ENCODE results near the gene RBM10.

RBM10 gene

DNA sequence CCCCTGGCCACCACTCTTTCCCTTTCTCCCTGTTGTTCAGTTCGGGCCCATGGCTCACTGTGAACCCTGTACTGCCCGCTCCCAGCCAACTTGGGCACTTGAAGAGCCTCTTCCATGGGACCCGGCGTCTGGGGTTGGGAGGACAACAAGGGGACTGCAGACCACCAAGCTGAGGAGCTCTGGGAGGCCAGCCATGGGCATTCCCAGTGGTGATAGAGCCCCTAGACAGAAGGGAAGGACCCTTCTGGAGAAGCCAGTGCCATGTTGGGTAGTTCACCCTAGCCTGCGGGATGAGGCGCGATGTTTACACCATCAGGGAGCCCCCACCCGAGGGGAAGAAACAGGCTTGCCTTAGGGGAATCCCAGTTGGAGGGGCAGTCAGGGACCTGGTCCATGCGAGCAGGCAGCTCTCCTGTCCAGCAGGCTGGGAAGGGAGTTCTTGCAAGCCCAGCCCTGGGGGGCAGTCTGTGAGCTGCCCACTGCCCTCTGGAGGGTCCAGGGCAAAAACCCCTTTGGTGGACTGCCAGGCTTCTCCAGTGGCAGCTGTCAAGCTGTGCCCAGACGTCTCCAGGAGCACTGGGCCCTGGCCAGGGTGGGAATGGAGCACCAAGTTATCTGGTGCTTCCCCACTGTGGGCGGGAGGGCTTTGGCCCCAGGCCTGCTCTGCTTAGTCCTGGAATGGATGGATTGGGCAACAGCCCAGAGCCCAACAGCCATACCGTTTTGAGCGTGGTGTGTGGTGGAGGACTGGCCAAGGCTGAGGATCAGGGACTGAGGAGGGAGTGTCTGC, 24.9 kb downstream of the RBM10 start:
- DNase-seq (ENCODE audit: low read depth) = peak; percentile 75
- TF ChIP-seq, protein P1, sequence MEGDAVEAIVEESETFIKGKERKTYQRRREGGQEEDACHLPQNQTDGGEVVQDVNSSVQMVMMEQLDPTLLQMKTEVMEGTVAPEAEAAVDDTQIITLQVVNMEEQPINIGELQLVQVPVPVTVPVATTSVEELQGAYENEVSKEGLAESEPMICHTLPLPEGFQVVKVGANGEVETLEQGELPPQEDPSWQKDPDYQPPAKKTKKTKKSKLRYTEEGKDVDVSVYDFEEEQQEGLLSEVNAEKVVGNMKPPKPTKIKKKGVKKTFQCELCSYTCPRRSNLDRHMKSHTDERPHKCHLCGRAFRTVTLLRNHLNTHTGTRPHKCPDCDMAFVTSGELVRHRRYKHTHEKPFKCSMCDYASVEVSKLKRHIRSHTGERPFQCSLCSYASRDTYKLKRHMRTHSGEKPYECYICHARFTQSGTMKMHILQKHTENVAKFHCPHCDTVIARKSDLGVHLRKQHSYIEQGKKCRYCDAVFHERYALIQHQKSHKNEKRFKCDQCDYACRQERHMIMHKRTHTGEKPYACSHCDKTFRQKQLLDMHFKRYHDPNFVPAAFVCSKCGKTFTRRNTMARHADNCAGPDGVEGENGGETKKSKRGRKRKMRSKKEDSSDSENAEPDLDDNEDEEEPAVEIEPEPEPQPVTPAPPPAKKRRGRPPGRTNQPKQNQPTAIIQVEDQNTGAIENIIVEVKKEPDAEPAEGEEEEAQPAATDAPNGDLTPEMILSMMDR (IDR thresholded peaks at IDR 0.05; ENCODE audit: low read length, missing control alignments) = no peak
- no peak overlapping the region for H3K4me3 ChIP-seq (replicated peaks; ENCODE audit: low read depth, low read length)

DNA sequence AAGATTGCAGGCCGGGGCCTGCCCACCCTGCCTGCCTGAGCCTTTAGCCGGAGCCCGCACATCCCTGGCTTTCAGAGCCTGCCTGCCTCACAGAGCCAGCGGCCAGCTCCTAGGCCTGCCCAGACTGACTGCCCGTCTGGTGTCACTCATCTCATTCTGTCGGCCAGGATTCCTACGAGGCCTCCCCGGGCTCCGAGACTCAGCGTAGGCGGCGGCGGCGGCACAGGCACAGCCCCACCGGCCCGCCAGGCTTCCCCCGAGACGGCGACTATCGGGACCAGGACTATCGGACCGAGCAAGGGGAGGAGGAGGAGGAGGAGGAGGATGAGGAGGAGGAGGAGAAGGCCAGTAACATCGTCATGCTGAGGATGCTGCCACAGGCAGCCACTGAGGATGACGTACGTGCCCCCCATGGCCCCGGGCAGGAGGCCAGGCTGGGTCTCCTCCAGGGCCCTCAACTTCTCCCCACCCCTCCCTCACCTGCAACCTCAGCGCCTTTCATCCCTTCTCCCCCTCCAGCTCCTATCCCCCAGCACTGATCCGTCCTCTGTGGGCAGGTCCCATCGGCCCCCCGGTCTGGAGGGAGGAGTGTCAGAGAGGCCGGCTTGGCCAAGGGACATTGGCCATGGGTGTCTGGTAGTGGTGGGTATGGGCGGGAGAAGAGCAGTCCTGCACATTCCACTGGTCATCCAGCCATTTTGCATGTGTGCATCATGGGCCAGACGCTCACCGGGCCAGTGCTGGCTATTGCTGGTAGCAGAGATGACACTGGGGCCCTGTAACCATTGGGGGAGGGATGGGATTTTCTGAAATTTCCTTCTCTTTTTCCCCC, 26.1 kb downstream of the RBM10 start:
- TF ChIP-seq, protein P1 (IDR thresholded peaks at IDR 0.05; ENCODE audit: low read length, missing control alignments) = no peak
- no peak for DNase-seq (ENCODE audit: low read depth)
- H3K4me3 ChIP-seq (replicated peaks; ENCODE audit: low read depth, low read length) = no peak overlapping the region

DNA sequence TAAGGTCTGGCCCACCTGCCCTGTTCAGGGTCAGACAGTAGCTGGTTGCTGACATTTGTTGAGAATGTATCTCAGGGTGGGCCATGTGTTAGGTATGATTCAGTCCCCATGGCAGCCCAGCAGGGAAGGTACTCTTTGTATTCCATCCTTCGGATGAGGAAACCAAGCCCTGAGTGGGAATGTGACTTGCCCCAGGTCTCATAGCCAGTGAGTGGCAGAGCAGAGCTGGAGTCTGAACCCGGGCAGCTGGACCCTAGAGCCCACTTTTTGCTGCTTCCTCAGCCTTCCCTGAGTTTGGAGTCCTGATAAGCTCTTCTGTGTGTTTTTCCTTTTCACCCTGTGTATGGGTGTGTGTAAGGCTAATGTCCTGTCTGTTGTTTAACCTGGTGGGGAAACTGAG, 27.0 kb downstream of the RBM10 start:
- TF ChIP-seq, protein P1 (IDR thresholded peaks at IDR 0.05; ENCODE audit: low read length, missing control alignments) = no peak
- no peak overlapping the region for H3K4me3 ChIP-seq (replicated peaks; ENCODE audit: low read depth, low read length)
- DNase-seq (ENCODE audit: low read depth) = no peak

DNA sequence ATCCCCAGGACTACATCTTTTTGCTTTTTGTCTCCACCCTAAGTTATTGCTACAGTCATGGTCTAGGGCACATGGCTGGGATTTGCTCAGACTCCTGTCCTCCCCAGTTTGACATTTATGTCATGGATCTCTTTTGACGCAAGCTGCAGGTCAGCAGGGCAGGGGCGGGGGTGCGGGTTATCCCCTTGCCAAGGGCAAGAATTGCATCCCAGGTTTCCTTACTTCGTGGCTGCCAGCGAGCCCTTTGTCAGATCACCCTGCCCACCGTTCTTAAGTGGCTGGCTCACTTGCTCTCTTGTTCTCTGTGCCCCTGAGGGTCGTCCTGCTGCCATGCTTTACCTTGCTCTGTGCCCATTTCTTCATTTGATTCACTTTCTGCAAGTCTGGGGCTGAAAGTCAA, 27.5 kb downstream of the RBM10 start:
- no peak for DNase-seq (ENCODE audit: low read depth)
- TF ChIP-seq, protein P1 (IDR thresholded peaks at IDR 0.05; ENCODE audit: low read length, missing control alignments) = no peak
- no peak overlapping the region for H3K4me3 ChIP-seq (replicated peaks; ENCODE audit: low read depth, low read length)

DNA sequence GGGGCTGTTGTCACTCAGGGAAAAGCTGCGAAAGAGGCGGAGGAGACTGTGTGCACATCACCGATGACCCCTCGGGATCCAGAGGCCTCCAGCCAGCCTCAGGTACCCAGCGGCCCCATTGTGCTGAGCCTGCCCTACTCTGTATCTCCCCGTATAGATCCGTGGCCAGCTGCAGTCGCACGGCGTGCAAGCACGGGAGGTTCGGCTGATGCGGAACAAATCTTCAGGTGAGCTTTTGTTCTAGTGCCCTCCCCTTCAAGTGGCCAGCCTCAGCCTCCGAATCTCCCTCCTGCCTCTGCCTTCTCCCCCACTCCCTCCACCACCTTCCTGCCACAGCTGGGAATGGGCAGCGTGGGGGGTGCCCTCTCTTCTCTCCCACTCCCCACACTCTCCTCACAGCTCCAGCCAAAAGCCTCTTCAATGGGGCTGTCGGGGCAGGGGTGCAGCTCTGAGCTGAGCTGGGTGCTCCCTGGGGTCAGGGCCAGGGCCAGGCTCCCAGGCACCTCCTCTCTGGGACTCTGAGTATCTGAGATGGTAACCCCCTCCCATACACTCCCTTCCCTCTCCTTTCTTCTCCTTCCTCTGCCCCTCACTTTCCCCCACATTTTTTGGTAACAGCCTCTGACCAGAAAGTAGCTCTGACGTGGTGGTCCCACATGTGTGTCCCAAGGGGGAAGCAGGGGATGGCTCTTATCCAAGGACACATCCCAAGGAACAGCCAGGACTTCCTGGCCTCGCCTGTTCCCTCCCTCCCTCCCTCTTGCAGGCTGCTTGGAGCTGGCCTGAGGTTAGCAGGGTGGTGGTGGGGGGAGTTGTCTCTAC, 28.2 kb downstream of the RBM10 start:
- no peak for DNase-seq (ENCODE audit: low read depth)
- TF ChIP-seq, protein P1 (IDR thresholded peaks at IDR 0.05; ENCODE audit: low read length, missing control alignments) = no peak
- no peak overlapping the region for H3K4me3 ChIP-seq (replicated peaks; ENCODE audit: low read depth, low read length)

DNA sequence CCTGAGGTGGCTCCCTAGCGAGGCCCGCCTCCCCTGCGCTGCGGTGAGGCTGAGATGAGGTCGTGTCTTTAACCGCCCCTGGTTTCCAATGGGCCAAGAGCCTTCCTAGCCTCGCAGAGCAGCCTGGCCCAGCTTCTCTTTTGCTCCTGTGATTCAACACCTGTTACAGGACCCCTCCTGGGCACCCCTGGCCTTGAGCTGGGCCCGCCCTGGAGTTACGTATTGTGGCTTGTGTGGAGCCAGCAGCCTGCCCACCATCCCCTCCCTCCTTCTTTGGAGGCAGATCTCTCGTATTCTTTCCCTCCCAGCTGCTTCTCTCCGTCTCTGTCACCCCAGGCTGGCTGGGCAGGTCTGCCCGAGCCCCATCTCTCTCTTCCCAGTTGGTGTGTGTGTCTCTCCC, 29.4 kb downstream of the RBM10 start:
- TF ChIP-seq, protein P1 (IDR thresholded peaks at IDR 0.05; ENCODE audit: low read length, missing control alignments) = no peak
- no peak for DNase-seq (ENCODE audit: low read depth)
- no peak overlapping the region for H3K4me3 ChIP-seq (replicated peaks; ENCODE audit: low read depth, low read length)

All from fibroblast of pulmonary artery (primary cell).